HG03196 (cell line): ENCODE data around the gene PPA2.

Experiments
- ATAC-seq: cut with Tn5 transposase; IDR thresholded peaks from one replicate; pipeline ENCODE4 v1.9.1; 2021; ENCODE audit not compliant: unreplicated experiment

PPA2 gene

GRCh38 chr4:105327222-105327621 is 146.6 kb downstream of the PPA2 start:
- ATAC-seq = no peak
